ENCODE results near the gene KRT33B.

- TF ChIP-seq BCL3 (IDR thresholded peaks at IDR 0.05; ENCODE audit: borderline replicate concordance, insufficient read depth, low read depth, low read length, poor library complexity, severe bottlenecking) (no peak), E2F4 (IDR thresholded peaks at IDR 0.05; ENCODE audit: low read depth, low read length) (no peak), CREB1 (IDR thresholded peaks at IDR 0.05; ENCODE audit: low read depth) (no peak), POLR2A (IDR thresholded peaks at IDR 0.05; ENCODE audit: low read depth, low read length) (no peak), CHD2 (IDR thresholded peaks at IDR 0.05; ENCODE audit: borderline replicate concordance, low read depth, low read length) (no peak), HDAC2 (IDR thresholded peaks at IDR 0.05) (no peak), POLR2AphosphoS5 (IDR thresholded peaks at IDR 0.05; ENCODE audit: low read length) (no peak)
- TF ChIP-seq, protein P1, sequence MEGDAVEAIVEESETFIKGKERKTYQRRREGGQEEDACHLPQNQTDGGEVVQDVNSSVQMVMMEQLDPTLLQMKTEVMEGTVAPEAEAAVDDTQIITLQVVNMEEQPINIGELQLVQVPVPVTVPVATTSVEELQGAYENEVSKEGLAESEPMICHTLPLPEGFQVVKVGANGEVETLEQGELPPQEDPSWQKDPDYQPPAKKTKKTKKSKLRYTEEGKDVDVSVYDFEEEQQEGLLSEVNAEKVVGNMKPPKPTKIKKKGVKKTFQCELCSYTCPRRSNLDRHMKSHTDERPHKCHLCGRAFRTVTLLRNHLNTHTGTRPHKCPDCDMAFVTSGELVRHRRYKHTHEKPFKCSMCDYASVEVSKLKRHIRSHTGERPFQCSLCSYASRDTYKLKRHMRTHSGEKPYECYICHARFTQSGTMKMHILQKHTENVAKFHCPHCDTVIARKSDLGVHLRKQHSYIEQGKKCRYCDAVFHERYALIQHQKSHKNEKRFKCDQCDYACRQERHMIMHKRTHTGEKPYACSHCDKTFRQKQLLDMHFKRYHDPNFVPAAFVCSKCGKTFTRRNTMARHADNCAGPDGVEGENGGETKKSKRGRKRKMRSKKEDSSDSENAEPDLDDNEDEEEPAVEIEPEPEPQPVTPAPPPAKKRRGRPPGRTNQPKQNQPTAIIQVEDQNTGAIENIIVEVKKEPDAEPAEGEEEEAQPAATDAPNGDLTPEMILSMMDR (IDR thresholded peaks at IDR 0.05 in 2 of 3, conservative IDR thresholded peaks at IDR 0.05 in 1 of 3; ENCODE audit: control insufficient read depth in 2 of 3, extremely low read depth in 1 of 3, insufficient read depth in 1 of 3, low read depth in 3 of 3, low read length in 3 of 3), result no peak
These were observed 5.7 kb downstream of the KRT33B start for GRCh38 chr17:41363881-41364280.

Measured in GM12878 (cell line).